HG03354 (cell line): ENCODE data around the gene TNNC1.

Experiments used
- ATAC-seq: cut with Tn5 transposase; IDR thresholded peaks from one replicate; pipeline ENCODE4 v1.9.1; 2021; ENCODE audit warnings: mild to moderate bottlenecking; ENCODE audit not compliant: unreplicated experiment, poor library complexity, severe bottlenecking

The TNNC1 gene

DNA sequence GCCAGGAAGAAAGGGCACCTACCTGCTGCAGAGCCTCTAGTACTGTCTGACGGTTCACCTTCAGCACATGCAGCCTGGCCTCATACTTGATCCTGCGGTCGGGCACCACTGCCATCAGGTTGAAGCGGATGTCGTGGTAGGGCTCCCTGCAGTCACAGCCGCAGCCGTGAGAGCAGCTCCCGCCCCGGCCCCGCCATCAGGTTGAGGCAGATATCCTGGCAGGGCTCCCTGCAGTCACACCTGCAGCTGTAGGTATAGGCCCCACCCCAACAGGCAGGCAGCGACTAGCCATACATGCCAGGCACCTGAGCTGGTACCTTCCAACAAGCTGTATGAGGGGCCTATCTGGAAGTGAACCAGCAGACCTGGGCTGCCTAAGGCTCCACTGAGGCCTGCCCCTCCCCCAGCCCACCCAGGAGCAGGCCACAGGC is 47.6 kb downstream of the TNNC1 start:
- ATAC-seq, result no peak

DNA sequence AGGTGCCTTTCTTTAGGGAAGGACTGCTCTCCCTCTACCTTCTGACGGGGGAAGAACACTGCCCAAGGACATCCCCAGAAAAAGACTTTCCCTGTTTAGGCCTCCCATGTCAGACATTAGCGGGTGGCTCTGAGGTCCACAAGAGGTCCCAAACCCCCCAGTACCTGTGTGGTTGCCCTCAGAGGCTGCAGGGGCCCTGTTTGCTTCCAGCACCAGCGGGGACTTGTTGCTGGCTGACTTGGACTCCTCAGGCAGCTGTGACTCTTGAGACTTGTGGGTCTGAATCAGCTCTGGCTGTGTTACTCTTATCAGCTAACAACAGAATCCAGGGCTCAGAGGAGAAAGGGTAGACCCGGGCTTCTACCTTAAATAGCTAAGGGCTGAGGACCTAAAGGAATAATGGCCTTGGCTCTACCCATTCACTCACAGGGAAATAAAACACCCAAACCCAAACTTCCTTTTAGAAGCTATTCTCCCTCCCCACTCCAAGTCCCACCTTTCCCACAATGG is 48.2 kb downstream of the TNNC1 start:
- ATAC-seq, result no peak

DNA sequence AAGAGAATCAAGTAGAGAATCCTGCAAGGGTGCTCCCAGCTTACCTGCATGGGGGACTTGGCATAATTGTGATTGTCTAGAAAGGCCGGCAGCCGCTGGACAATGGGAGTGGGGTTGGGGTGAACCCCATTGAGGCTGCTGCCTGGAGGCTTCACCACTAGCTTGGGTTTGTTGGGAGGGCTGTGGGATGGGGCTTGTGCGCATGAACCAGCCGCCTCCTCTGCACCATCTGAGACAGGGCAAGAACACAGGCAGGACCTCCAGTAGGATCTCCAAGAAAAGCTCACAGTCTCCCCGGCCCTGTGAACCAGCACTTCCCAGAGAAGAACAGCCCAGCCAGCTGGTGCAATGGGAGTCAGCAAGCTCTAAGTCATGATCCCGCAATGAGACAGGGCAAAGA is 48.8 kb downstream of the TNNC1 start:
- ATAC-seq, result no peak

DNA sequence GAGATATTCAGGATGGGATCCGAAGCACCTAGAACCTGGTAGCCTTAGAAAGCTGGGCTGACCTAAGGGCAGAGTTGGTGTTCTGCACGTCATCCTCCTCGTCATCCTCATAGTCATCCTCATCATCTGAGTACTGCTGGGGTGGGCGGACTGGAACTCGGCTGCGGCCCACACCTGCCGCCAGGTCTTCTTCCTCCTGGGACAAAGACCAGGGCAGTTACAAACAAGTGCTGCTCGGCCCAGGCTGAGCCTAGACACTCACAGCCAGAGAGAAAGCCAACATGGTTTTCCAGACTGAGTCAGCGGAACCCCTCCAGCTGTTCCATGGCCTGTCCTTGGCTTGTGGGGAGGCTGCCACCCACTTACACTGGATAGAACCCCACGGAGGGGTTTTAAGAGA is 49.5 kb downstream of the TNNC1 start:
- no peak for ATAC-seq

DNA sequence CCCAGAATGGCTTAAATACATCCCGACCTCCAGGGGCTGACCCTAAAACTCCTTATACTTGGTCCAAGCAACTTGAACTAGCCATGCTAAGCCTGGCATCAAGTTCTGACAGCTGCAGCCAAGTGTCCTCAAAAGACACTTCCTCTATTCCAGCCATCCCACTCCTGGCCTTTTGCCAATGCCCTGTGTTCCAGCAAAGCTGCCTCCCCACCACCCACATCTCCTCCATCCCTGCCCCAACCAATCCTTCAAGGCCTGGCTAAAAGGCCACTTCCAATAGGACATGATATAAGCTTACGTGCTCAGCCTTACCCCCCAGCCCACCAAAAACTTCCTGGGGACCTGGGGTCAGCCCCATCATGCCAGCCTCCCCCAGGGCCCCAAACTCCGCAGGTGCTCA is 49.9 kb downstream of the TNNC1 start:
- ATAC-seq, result no peak

DNA sequence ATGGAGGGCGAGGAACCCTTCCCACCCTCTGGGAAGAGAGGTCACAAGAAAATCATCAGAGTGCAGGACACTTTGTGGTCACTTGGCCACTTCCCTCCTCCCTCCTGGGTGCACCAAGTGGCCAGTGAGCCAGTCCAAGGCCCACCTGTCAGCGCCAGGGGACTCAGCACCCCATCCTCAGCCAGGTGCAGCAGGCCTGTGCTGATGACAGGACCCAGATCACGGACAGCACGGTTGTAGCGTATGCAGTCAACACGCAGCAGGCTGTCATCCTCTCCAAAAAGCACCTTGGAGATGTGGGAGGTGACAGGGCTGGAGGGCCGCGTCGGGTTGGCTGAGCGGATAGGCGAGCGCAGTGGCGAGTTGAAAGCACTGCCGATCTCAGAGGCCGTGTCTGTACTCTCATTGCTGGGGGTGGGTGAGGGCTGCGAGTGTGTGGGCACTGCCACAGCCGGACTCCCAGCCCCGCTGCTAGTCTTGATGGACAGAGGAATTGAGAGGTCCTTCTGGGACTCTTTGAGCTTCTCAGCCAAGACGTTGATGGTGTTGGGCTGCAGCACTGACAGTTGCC is 50.5 kb downstream of the TNNC1 start:
- no peak for ATAC-seq

DNA sequence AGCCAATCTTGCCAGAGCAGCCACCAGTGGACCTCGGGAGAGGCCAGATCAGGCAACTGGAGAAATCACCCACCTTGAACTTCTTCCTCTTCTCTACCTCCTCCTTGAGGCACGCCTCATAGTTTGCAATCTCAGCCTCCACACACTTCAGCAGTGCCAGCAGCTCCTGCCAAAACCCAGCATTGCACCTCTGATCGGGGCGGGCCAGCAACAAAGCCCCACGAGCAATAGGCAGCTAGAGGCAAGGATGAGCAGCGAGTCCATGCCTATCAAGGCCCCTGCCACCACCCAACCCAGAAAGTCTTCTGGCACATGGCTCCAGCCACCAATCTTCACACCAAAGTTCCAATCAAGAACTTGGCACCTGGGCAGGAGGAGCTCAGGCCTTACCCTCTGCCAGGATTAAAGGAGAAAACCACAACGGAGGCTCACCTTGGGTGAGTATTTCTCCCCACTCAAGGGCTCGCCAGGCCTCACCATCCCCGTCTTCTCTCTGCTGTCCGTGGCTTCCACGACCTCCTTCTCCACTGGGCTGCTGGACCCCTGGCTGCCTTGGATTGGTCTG is 51.1 kb downstream of the TNNC1 start:
- ATAC-seq, result no peak

DNA sequence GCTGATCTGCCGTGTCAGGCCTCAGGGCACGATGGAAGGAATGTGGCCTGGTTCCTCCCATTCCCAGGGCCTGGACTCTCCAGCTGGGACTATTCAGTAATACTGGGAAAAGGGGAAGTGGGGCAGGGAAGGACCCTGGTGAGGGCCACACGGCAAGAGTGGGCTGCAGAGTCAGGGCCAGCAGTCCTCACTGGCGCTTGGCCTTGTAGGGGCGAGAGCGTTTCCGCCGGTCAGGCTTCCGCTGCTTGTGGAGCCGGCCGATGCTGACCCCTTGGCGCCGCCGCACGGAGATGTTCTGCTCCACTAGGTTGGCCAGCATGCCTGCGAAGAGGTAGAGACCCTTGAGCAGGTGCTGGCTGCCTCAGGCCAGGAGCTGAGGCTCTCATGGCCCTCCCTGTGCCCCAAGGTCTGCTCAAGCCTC is 51.7 kb downstream of the TNNC1 start:
- no peak for ATAC-seq

DNA sequence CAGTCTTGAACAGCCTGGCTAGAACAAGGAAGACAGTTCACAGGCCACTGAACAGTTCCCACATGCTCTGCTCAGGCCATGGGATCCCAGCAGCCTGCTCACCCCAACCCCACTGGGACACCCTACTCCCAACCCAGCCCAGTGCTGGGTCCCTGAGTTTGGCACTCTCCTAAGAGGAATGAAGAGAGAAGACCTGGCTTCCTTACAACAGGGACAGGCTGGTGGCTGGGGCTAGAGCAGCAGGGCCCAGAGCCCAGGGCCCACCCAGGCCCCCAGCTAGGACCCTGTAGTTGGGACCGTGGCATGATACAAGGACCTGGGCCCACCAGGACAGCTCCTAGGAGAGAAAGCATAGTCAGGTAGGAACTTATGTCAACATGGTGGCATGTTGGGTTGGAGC is 52.3 kb downstream of the TNNC1 start:
- no peak for ATAC-seq
